Measurements from ENCODE around the gene CEP128.

CEP128 gene

GRCh38 chr14:80605536-80605935, 336.0 kb downstream of the CEP128 start:
- DNase-seq = no peak

GRCh38 chr14:80602946-80603345, 338.6 kb downstream of the CEP128 start:
- no peak for DNase-seq

GRCh38 chr14:80587096-80587724, 354.3 kb downstream of the CEP128 start:
- DNase-seq = peak; percentile 38

- no peak for DNase-seq
Observed at GRCh38 chr14:80586131-80586530, 355.4 kb downstream of the CEP128 start.

- DNase-seq = no peak
Observed at GRCh38 chr14:80585506-80585835, 356.1 kb downstream of the CEP128 start.

- DNase-seq = no peak
Observed at GRCh38 chr14:80584744-80585505, 356.6 kb downstream of the CEP128 start.

- DNase-seq = no peak
Observed at GRCh38 chr14:80577599-80577998, 363.9 kb downstream of the CEP128 start.

GRCh38 chr14:80576401-80576800, 365.1 kb downstream of the CEP128 start:
- DNase-seq = no peak

GRCh38 chr14:80575763-80576162, 365.8 kb downstream of the CEP128 start:
- no peak for DNase-seq

GRCh38 chr14:80572666-80573065, 368.9 kb downstream of the CEP128 start:
- DNase-seq = no peak

- DNase-seq = no peak
Observed at GRCh38 chr14:80570930-80571298, 370.6 kb downstream of the CEP128 start.

- DNase-seq = no peak
Observed at GRCh38 chr14:80567905-80568536, 373.5 kb downstream of the CEP128 start.

GRCh38 chr14:80565001-80565400, 376.5 kb downstream of the CEP128 start:
- no peak for DNase-seq

GRCh38 chr14:80564051-80564450, 377.5 kb downstream of the CEP128 start:
- no peak for DNase-seq

GRCh38 chr14:80560800-80561657, 380.5 kb downstream of the CEP128 start:
- no peak for DNase-seq

GRCh38 chr14:80554139-80554538, 387.4 kb downstream of the CEP128 start:
- DNase-seq = no peak

GRCh38 chr14:80549141-80549540, 392.4 kb downstream of the CEP128 start:
- DNase-seq = no peak

GRCh38 chr14:80545935-80546854, 395.3 kb downstream of the CEP128 start:
- DNase-seq = no peak

- no peak for DNase-seq
Observed at GRCh38 chr14:80544366-80544765, 397.2 kb downstream of the CEP128 start.

GRCh38 chr14:80543211-80543610, 398.3 kb downstream of the CEP128 start:
- DNase-seq = no peak

- no peak for DNase-seq
Observed at GRCh38 chr14:80538633-80539375, 402.7 kb downstream of the CEP128 start.

GRCh38 chr14:80537626-80538025, 403.9 kb downstream of the CEP128 start:
- no peak for DNase-seq
